WTC11 (cell line): ENCODE data around the gene UBE2L3.
A peak's percentile ranks its signal among the peaks of the same experiment; 100 is the strongest.

Experiments
- CTCF ChIP-seq: fragments of 200-600 bp; IDR thresholded peaks from 2 replicates; pipeline ENCODE4 v1.8.0; 2022; ENCODE audit warnings: antibody characterized with exemption
- FOXK1 ChIP-seq: sonication (generic); formaldehyde crosslinking; IDR thresholded peaks from 2 replicates; pipeline ENCODE4 v1.8.0; 2022; ENCODE audit warnings: mild to moderate bottlenecking, moderate library complexity, missing genetic modification reagents
- GABPB1 ChIP-seq: sonication (generic); formaldehyde crosslinking; IDR thresholded peaks from 2 replicates; pipeline ENCODE4 v1.8.1; 2023; ENCODE audit warnings: mild to moderate bottlenecking, missing genetic modification reagents
- NR3C1 ChIP-seq: sonication (generic); formaldehyde crosslinking; conservative IDR thresholded peaks from 2 replicates; pipeline ENCODE4 v1.8.1; 2023; ENCODE audit warnings: low read depth, mild to moderate bottlenecking, missing genetic modification reagents
- ZBTB21 ChIP-seq: sonication (generic); formaldehyde crosslinking; IDR thresholded peaks from 2 replicates; pipeline ENCODE4 v1.8.1; 2023; ENCODE audit warnings: mild to moderate bottlenecking, missing genetic modification reagents, borderline replicate concordance
- ZMAT4 ChIP-seq: fragments of 250-450 bp; sonication (Bioruptor Pico); IDR thresholded peaks from 2 replicates; pipeline ENCODE4 v1.9.0; 2021; ENCODE audit warnings: mild to moderate bottlenecking

GRCh38 chr22:21641789-21642583 lies 74.5 kb downstream of the UBE2L3 start, which contains the start of gene SDF2L1:
- TF ChIP-seq CTCF (no peak), FOXK1 (CRISPR knock-in tag) (peak; percentile 16; the same call in 1 of the 2 replicates), ZBTB21 (CRISPR knock-in tag) (no peak), GABPB1 (CRISPR knock-in tag) (no peak), NR3C1 (CRISPR knock-in tag) (no peak), ZMAT4 (no peak)
